Small intestine (tissue), 7 donors: ENCODE data around the gene ZNF197. TPM values are rescaled to one million over a fixed set of nuclear protein-coding genes. Genes with fewer than 3 reads are reported as not detected.

Source experiments
- DNase-seq, 2 donors: peaks; one replicate each; pipeline versions ENCODE4 v3.0.0 to v3.0.0-alpha.2; 2013
- FAIRE-seq: peaks from 2 replicates; lab custom pipeline; 2012; peaks lifted over from hg19 to GRCh38; lab: Jason Lieb, UNC
- H3K27ac ChIP-seq, 3 donors: one replicate each; pipeline ENCODE4 v1.5.1; 2013; ENCODE audit warnings: low read length in 2 of 3, mild to moderate bottlenecking in 2 of 3, control low read depth in 1 of 3, inconsistent platforms in 1 of 3, low read depth in 1 of 3, moderate library complexity in 1 of 3
- H3K27me3 ChIP-seq, 3 donors: one replicate each; pipeline ENCODE4 v1.6.1; 2013; ENCODE audit warnings: low read length in 3 of 3, inconsistent platforms in 1 of 3; ENCODE audit not compliant: control insufficient read depth in 3 of 3, insufficient read depth in 3 of 3
- H3K36me3 ChIP-seq, 3 donors: one replicate each; pipeline ENCODE4 v1.6.1; 2013; ENCODE audit warnings: low read length in 3 of 3, inconsistent platforms in 1 of 3, low read depth in 1 of 3, mild to moderate bottlenecking in 1 of 3, moderate library complexity in 1 of 3; ENCODE audit not compliant: control insufficient read depth in 3 of 3, insufficient read depth in 2 of 3
- H3K4me1 ChIP-seq, 3 donors: one replicate each; pipeline ENCODE4 v1.6.1; 2013; ENCODE audit warnings: low read length in 2 of 3, inconsistent platforms in 1 of 3, low read depth in 1 of 3, mild to moderate bottlenecking in 1 of 3, moderate library complexity in 1 of 3; ENCODE audit not compliant: control insufficient read depth in 3 of 3, insufficient read depth in 2 of 3
- H3K4me3 ChIP-seq, 3 donors: one replicate each; pipeline ENCODE4 v1.5.1; 2013; ENCODE audit warnings: low read length in 3 of 3, control low read depth in 1 of 3, inconsistent platforms in 1 of 3, low read depth in 1 of 3, mild to moderate bottlenecking in 1 of 3, moderate library complexity in 1 of 3
- H3K9me3 ChIP-seq, 2 donors: one replicate each; pipeline ENCODE4 v1.6.1; 2013; ENCODE audit warnings: low read depth in 1 of 2, low read length in 1 of 2; ENCODE audit not compliant: control insufficient read depth in 2 of 2, insufficient read depth in 1 of 2
- WGBS, 3 donors: extraction: QIAGEN DNeasy Blood & Tissue Kit; methylation state at CpG; one replicate each; pipeline ENCODE4 v1.1.7; 2013; 5-methylcytosine and 5-hydroxymethylcytosine counted together
- polyA plus RNA-seq, 4 donors: library from polyadenylated mRNA; stranded (reverse) in 3 of 4; unstranded in 1 of 4; fragments of 200-250 nt in 3 of 4; fragments of 120-200 nt in 1 of 4; gene quantifications; one replicate each; pipeline versions ENCODE4 v1.2.1 to v1.2.3, GENCODE V29; 2013
- donor health status: healthy with polysubstance abuse.
- donor health status: control.
- donor health status: control.
- donor health status: Bipolar disorder and iron deficiency.
- donor health status: healthy.

The ZNF197 gene
- polyA plus RNA-seq, 4 donors = 5.7 to 23.0 (median 7.6) TPM

GRCh38 chr3:44584646-44585501, 40.0 kb upstream of the ZNF197 start, which contains the start of gene ZNF660:
Gene ZNF660, plus strand, starts transcription at chr3:44584964. Its CDS starts 9,230 bp downstream, at chr3:44594194.
- peaks cover 0 to 7% (median 2%) of the 10 kb centered on the region in 3 donors for H3K36me3 ChIP-seq
- WGBS, 3 donors = 2 to 11% (median 3%) methylated on average over 36 to 41 of the region's 41 CpGs
- H3K27me3 ChIP-seq = no peaks in the 10 kb centered on the region
- peak within 1 kb of the TSS; percentile 27 to 83 (median 61) for H3K4me3 ChIP-seq
- FAIRE-seq (no peak), DNase-seq (peak; percentile 11 to 84)
- H3K9me3 ChIP-seq = peaks cover 0 to 13% of the 10 kb centered on the region in 2 donors
- H3K27ac ChIP-seq = peak within 1 kb of the TSS in 2 of 3 donors; percentile 76 to 90
- H3K4me1 ChIP-seq = peaks cover 0 to 10% (median 9%) of the 10 kb centered on the region in 3 donors

GRCh38 chr3:44596621-44597020, 28.2 kb upstream of the ZNF197 start:
- Histone ChIP-seq H3K27ac (no peak overlapping the region), H3K4me3 (no peak overlapping the region), H3K27me3 (no peaks in the 10 kb centered on the region), H3K9me3 (peaks cover 0 to 63% of the 10 kb centered on the region in 2 donors), H3K36me3 (peaks cover 0 to 8% (median 3%) of the 10 kb centered on the region in 3 donors), H3K4me1 (no peaks in the 10 kb centered on the region)
- DNase-seq (no peak), FAIRE-seq (no peak)
- 81 to 92% (median 82%) methylated on average over 1 of the region's 1 CpG for WGBS, 3 donors

GRCh38 chr3:44601749-44602148, 23.1 kb upstream of the ZNF197 start:
- Histone ChIP-seq H3K4me3 (no peak overlapping the region), H3K9me3 (peaks cover 0 to 43% of the 10 kb centered on the region in 2 donors), H3K27me3 (no peaks in the 10 kb centered on the region), H3K4me1 (no peaks in the 10 kb centered on the region), H3K36me3 (peaks cover 0 to 7% (median 0%) of the 10 kb centered on the region in 3 donors), H3K27ac (no peak overlapping the region)
- no peak for FAIRE-seq
- DNase-seq = no peak
- 97 to 98% (median 98%) methylated on average over 2 of the region's 2 CpGs for WGBS, 3 donors

- H3K36me3 ChIP-seq = peaks cover 0 to 6% (median 0%) of the 10 kb centered on the region in 3 donors
Measured at GRCh38 chr3:44612678-44613077, 12.2 kb upstream of the ZNF197 start.

GRCh38 chr3:44628716-44629115, 3.9 kb downstream of the ZNF197 start:
- 88 to 91% (median 90%) methylated on average over 2 of the region's 2 CpGs for WGBS, 3 donors
- FAIRE-seq = no peak
- Histone ChIP-seq H3K36me3 (peaks cover 11 to 21% (median 12%) of the 10 kb centered on the region in 3 donors), H3K27me3 (no peaks in the 10 kb centered on the region), H3K9me3 (no peaks in the 10 kb centered on the region), H3K27ac (no peak overlapping the region), H3K4me1 (peaks cover 1 to 7% (median 6%) of the 10 kb centered on the region in 3 donors), H3K4me3 (no peak overlapping the region)
- DNase-seq = no peak

More at GRCh38 chr3:44612678-44613077, 12.2 kb upstream of the ZNF197 start:
- no peaks in the 10 kb centered on the region for H3K4me1 ChIP-seq
- H3K9me3 ChIP-seq = peaks cover 0 to 12% of the 10 kb centered on the region in 2 donors
- no peak overlapping the region for H3K27ac ChIP-seq
- FAIRE-seq = no peak
- DNase-seq = no peak
- H3K27me3 ChIP-seq = no peaks in the 10 kb centered on the region
- H3K4me3 ChIP-seq = no peak overlapping the region

GRCh38 chr3:44632193-44632592, 7.4 kb downstream of the ZNF197 start:
- H3K27me3 ChIP-seq = no peaks in the 10 kb centered on the region
- WGBS, 3 donors = 91 to 98% (median 96%) methylated on average over 3 of the region's 3 CpGs
- H3K4me3 ChIP-seq = no peak overlapping the region
- peaks cover 0 to 6% of the 10 kb centered on the region in 2 donors for H3K9me3 ChIP-seq
- H3K4me1 ChIP-seq = no peaks in the 10 kb centered on the region
- H3K27ac ChIP-seq = no peak overlapping the region
- FAIRE-seq = no peak
- DNase-seq = no peak
- peaks cover 17 to 29% (median 17%) of the 10 kb centered on the region in 3 donors for H3K36me3 ChIP-seq

GRCh38 chr3:44642337-44642736, 17.5 kb downstream of the ZNF197 start:
- FAIRE-seq (no peak), DNase-seq (no peak)
- Histone ChIP-seq H3K27ac (no peak overlapping the region), H3K4me3 (no peak overlapping the region), H3K36me3 (peaks cover 15 to 24% (median 23%) of the 10 kb centered on the region in 3 donors), H3K4me1 (no peaks in the 10 kb centered on the region), H3K9me3 (peaks cover 3 to 43% of the 10 kb centered on the region in 2 donors), H3K27me3 (no peaks in the 10 kb centered on the region)
- WGBS, 3 donors = 97 to 99% (median 97%) methylated on average over 4 of the region's 4 CpGs

GRCh38 chr3:44643024-44643423, 18.2 kb downstream of the ZNF197 start:
- Histone ChIP-seq H3K9me3 (peaks cover 3 to 43% of the 10 kb centered on the region in 2 donors), H3K4me1 (no peaks in the 10 kb centered on the region), H3K36me3 (peaks cover 15 to 23% (median 23%) of the 10 kb centered on the region in 3 donors), H3K27ac (no peak overlapping the region), H3K27me3 (no peaks in the 10 kb centered on the region), H3K4me3 (no peak overlapping the region)
- WGBS, 3 donors = 95 to 98% (median 97%) methylated on average over 4 of the region's 4 CpGs
- DNase-seq = no peak
- no peak for FAIRE-seq
